HG03439 (cell line): ENCODE data around the gene CABCOCO1.

ENCODE experiments used
- ATAC-seq: cut with Tn5 transposase; IDR thresholded peaks from one replicate; pipeline ENCODE4 v1.9.1; 2021; ENCODE audit warnings: mild to moderate bottlenecking, moderate library complexity; ENCODE audit not compliant: unreplicated experiment

CABCOCO1 gene, protein sequence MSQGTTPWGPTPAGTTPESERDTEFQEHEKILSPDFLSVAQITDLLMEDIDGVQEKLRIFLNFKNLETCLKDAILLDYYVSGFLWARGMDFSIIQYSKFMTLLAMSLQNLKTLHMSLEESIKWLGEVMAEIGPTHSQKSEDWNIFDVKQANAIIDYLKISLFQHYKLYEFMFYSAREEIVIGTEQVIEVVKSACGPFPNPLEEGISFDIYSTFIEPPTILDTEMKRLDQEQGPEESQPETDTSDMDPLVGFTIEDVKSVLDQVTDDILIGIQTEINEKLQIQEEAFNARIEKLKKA

DNA sequence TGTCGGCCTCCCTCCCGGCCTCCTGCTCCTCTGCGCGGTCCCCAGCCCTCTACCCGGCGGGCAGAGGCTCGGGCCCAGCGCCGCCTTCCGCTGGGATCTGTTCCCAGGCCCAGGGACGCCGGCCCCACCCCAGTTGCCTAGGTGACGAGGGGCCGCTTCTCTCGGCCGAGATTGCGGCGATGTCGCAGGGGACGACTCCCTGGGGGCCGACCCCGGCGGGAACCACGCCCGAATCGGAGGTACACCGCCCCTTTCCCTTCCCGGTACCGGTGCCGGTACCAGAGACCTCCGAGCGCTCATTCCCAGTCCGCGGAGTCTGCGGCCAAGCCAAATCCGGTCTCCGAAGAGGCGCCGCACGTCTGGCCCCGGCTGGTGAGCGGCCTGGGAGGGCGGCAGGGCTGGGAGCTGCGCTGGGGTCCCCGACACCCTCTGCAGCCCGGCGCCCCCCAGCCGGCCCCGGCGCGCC is at the start of gene CABCOCO1:
CABCOCO1 (plus strand) TSS at position 136 of the 466 bp plus-strand sequence; CDS start at position 180, 44 bp downstream.
- no peak for ATAC-seq

DNA sequence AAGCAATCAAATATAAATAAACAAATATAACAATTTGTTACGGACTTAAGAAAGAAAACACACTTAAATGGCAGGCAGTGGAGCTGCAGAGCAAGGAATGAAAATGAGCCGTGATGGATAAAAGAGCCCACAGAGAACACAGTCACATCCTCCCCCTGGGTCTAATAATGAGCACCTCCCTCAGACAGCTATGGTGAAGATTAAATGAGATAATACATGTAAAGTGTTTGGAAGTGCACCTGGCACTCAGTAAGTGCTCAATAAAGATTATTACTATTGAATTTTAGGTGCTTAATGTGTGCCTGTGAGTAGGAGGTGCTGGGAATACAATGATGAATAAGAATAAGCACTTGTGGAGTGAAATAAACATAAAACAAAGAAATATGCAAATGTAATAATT is 49.1 kb upstream of the CABCOCO1 start:
- ATAC-seq, result no peak

DNA sequence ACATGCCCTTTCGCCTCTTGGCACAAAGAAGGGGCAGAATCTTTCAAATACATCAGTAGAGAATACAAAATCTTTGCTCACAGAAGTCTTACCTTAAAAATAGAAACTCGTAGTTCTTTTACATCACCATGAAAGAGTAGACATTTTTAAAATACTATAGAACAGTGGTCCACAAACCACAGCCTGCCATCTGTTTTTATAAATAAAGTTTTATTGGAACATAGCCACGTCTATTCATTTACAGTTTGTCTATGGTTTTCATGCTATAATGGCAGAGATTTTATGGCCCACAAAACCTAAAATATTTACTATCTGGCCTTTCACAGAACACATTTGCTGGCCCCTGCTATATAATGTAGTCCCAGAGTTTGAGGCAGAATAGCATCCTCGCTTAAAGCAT is 46.1 kb upstream of the CABCOCO1 start:
- ATAC-seq, result no peak

DNA sequence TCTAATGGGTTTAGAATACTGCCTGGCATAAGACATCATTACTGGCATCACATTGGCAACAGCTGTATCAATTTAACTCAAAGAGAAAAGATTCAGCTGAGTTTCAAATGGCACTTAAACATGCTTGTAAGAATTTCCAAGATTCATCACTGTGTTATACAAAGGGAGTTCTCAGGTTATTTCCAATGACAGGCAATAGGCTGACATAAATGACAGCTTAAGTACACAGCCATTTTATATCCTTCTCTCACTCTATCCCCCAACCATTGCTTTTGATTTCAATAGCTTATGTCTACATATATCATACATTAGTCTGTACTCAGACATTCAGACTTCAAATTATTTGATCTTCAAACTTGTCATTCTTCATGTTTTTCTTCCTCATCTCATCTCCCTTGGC is 45.5 kb upstream of the CABCOCO1 start:
- ATAC-seq, result no peak

DNA sequence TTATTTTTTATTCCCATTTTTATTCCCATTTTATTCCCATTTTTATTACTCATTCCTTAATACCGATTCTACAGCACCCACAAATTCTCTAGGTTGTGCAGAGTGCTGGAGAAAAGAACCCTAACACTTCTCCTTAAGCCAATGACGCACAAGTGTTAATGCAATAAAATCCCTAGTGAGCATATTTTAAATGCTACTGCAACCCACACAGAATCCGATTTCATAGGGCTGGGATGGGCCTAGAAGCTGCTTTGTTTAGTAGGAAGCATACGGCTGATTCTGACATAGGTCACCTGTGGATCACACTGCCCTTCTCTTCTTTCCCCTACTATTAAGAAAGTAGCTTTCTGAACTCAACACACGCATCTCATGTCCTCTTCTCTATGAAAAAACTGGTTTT is 45.1 kb upstream of the CABCOCO1 start:
- ATAC-seq, result no peak

DNA sequence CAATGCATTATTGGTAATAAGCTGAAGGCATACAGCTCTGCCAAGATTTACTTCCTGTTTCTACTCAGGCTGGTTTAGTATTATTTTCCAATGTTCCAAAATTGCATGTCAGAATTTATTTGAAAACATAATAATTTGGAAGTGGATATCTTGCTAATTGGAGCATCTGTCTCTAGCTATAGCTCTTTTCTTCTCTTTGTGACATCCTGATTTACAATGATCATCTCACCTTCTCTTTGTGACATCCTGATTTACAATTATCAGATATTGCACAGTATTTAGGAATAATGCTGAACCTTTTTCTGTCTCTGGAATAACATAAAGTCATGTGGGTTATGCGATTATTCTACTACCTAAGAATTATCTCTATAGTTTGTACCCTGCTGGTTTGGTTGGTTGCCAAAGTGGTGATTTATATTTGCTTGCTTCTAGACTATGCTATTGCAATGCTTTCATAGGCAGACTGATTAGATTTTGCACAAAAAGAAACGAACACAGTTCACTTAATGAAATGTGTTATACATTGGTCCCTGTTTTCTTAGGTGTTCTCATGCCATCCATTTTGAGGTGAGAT is 44.3 kb upstream of the CABCOCO1 start:
- ATAC-seq, result no peak

DNA sequence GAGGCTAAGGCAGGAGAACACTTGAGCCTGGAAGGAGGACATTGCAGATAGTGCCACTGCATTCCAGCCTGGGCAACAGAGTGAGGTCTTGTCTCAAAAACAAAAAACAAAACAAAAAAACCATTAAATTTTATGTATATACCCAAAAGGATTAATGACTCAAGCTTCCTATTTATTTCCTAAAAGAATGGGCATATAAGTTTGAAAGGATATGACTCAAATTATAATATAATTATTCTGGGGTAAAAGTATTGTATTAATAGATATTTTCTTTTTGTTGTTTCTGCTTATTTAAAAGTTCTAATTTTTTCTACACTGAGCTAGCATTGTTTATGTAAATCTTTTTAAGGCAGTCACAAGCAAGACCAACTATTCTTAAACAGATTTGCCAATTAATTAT is 42.2 kb upstream of the CABCOCO1 start:
- no peak for ATAC-seq

DNA sequence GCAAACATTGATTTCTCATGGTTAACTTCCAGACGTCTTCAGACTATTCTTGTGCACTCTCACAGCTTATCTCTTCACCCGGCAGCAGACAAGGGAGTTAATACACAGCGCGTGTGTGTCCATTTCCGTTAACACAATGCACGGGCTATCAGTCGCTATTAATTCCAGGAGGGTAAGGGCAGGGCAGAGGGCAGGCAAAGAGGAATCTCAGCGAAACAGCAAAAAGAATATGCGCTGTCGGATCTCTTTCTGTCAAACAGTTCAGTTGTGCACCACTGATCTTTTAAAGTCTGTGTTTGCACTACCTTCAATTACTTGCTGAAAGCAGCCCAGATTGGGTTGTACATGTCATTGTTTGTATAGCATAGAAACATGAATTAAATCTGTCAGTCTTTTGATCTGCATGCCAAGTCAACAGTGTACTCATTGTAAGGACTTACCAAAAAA is 41.1 kb upstream of the CABCOCO1 start:
- no peak for ATAC-seq

DNA sequence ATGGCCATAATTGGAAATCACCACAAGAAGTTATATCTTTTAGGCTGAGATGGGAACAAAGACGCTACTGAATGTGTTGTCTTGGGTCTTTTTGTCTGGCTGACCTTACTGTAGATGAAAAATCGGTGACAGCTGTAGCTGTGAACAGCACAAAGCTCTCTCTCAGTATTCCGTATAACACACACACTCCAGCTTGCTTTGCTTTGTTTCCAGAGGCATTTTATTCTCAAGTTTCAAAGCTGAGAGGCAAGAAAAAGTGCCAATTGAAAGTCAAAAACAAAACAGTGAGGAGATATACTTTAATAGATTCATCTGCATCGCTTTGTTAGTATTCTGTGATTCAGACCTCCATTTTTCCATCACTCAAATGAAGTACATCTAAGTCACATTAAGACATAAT is 39.6 kb upstream of the CABCOCO1 start:
- no peak for ATAC-seq

DNA sequence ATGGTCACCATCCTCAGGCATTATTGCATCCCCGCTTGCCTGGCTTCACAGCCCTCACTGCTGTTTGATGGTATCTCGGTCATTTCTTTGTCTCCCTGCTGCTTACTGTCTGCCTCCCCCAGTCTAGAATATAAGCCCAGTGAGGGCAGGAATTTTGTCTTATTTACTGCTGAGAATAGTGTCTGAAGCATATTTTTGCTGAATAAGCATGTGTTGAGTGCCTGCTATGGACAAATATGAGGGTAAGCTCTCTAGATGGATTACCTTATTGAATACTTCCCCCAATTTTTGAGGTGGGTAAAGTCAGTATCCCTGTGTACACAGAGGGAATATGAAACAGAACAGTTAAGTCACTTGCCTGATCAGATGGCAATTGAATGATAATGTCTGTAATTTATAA is 36.5 kb upstream of the CABCOCO1 start:
- ATAC-seq, result no peak

DNA sequence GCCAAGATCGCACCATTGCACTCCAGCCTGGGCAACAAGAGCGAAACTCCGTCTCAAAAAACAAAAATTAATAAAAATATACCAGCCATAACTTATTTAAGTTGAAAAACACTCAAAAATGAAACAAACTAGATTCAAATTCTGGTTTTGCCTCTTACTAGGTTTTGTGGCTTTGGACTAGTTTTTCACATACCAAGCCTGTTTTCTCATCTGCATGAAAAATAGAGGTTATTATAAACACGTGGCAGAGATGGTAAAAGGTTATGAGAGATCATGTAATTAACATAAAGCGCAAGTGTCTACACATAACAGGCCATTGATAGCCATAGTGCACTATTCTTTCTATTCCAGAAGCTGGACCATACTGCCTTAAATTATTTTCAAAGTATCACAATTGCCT is 35.5 kb upstream of the CABCOCO1 start:
- ATAC-seq, result no peak

DNA sequence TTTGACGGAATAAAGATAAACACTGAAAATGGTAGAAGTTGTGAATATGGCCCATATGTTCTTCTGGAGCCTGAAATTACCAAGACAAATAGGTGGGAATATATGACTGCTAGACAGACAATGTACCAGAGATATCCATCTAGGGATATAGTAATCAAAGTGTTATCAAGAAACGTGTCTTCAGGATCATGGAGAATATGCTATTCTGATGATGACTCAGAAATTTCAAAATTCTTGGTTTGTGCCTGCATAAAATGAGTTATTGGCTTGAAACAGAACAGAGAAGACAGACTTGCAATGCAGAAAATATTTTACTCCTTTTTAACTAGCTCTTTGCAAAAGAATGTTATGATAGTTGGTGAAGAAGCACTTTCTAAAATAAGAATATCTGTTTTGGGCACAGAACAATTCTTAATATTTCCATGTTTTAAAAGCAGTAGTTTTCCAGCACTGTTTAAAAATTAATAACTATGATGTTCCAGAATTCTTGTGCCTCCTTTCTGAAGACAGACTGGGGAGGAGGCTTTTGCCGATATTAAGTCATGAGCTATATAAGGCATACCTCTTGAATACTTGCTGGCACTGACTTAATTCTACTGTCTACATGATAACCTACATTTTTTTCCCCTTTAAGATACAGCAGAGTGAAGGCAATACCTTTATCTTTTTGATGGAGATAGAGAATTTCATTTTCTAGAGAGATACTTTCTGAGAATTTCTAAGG is 34.4 kb upstream of the CABCOCO1 start:
- no peak for ATAC-seq

DNA sequence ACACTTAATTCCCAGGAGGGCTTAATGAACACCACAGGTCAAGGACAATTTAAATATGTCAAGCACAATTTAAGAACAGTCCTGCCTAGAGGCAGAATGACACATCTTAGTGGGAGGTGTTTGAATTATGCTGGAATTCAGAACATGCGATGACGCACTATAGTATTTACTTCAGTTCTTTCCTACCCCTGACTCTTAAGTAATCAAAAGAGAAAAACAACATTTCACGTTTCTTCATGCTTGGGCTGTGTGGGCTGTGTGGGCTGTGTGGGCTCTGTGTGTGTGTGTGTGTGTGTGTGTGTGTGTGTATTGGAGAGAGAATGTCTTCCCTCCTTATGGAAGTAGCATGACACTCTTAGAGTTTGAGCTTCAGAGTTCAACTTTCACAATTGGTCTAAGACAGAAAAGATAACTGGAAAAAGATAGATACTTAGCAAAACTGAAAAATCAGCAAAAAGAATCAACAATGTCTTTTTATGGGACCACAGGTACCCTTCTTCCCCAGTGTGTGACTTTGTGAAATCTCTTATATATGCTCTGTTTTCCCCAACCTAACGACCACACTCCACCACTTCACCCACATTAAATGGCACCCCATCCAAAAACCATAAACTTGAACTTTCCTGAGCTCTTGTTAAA is 33.7 kb upstream of the CABCOCO1 start:
- no peak for ATAC-seq

DNA sequence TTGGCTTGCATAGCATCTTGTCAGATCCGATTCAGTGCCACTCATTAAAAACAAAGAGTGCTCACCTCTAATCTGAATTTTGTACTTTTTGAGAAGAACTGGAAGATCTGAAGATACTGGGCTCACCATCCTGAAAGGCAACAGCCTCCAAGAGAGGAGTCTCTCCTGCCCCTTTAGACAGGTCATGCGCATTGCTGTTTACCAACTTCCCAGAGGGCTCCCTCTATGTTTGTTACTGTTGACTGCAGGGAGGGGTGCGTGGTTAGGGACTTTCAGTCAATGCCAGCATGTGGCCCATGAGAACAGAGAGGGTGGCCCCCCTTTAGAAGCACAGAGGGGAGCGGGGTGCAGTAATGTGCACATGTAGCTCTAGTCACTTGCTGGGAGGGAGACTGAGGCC is 33.2 kb upstream of the CABCOCO1 start:
- no peak for ATAC-seq

DNA sequence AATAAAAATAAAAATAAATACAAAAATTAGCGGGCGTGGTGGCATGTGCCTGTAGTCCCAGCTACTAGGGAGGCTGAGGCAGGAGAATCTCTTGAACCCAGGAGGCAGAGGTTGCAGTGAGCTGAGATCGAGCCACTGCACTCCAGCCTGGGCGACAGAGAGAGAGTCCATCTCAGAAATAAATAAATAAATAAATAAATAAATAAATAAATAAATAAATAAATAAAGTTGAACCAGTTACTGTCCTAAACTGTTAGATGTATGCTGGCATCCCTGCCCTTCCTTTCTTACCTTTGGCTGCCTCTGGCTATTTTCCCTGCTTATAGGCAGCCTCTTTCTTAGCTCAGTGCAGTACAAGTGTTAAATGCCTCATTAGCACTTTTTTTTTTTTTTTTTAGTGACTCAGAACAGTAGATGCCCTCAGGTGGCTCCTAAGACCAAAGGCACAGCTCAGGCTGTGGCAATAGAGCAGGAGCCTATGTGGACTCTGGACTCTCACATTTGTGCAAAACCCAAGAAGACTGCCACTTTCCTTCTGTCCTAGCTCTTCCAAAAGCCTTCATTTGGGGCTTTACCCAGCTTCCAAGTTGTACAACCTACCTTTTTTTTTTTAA is 30.6 kb upstream of the CABCOCO1 start:
- no peak for ATAC-seq

DNA sequence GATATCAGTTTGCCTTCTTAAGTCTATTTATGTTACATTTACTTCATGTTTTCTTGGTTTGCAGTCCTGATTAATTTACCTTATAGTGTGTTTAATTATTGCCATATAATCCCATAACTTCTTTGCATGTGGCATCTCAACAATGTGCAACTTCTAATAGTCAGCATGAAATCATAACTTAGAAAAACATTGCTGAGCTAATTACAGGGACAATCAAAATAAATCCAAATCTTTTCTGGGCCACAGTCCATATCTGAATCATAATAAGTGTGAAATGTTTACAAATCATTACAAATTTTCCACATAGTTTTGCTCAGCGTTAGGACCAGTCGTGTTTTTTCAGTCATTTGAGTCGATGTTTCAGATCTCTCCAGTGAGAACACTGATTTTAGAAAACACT is 29.1 kb upstream of the CABCOCO1 start:
- ATAC-seq, result no peak

DNA sequence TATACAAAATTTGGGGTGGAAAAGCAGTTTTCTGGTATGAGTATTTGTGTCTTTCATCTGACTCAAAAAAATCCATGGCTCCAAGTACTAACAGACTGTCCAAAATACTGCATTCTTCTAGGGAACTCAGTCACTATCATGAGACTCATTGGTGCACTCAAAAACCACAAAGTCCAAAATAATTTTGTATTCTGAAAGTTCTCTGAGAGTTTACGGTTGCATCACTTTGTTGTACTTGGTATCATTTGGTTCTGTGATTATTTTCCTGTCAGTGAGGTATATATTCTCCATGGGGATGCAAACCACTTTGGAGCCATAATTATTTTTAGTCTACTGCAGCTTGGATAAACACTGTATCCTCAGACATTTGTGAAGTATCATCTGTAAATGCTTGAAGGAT is 28.0 kb upstream of the CABCOCO1 start:
- ATAC-seq, result no peak

DNA sequence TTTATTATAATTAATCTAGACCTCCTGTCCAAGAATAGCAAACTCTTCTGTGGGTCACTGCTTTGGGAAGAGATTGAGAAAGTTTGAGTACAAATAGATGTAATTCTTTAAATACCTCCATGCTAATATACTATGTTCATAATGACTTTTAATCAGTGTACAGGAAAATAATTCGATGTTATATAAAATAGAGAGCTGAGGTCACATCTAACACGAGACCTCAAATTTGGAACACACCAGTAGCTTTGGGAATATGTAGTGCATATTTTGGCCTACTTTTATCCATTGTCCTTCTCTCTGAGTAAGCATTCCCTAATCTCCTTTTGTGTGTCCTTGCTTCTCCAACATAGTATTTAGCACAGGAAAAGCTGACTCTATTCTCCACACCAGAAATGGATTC is 27.3 kb upstream of the CABCOCO1 start:
- ATAC-seq, result no peak

DNA sequence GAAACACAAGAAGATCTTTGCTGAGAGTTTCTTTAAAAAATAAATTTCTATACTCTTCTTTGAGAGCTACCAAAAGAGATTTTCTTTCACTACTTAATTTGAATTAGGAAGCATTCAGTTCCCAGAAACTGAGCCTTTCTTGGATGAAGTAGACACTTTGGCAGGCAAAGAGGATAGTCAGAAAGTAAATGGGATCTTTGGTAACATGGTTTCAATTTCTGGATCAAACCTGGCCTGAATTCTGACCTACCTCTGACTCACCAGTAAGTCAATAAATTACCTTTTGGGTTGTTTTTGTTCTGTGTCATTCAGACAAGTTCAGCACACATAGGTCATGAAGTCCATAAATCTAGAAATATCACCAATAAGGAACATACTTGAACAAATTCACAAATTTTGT is 26.8 kb upstream of the CABCOCO1 start:
- ATAC-seq, result no peak

DNA sequence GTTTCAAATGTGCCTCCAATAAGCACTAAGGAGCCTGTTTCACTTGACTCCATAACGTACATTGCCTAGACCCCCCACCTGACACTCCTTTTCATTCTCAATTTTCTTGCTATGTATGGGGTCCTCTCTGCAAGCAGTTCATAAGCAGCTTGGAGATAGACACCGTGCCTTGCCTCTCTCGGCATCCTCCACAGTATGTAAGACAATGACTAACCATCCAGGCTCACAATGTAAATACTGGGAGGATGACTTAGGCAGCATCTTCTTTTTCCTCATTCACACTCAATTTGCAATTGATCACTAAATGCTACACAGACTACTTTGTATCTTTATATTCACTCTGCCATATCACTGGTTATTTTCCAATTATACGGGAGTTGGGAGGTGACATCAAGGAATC is 22.8 kb upstream of the CABCOCO1 start:
- no peak for ATAC-seq

DNA sequence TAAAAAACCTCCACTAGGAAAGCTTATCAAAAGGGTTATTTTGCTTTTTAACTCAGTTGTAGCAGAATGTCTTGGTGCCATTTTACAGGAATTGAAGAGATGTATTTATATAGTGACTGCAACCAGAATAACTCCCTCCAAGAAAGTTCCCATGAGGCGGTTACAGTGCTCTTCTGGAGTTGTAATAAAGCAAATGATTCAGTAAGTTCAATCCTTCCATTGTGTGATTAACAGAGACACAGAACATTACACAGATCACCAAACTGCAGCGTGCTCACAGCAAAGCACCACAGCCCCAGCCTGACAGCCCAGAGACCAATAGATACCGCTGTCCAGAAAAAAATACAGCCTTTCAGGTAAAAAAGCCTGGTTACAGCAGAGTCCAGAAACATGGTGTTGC is 21.9 kb upstream of the CABCOCO1 start:
- ATAC-seq, result no peak
